ENCODE measurements around the gene ZFHX3. TPM values are rescaled to one million over a fixed set of nuclear protein-coding genes. Genes with fewer than 3 reads are reported as not detected.

Gene ZFHX3
- total RNA-seq, 3 donors from 2014 or later = 13.8 to 36.0 (median 15.5) TPM

GRCh38 chr16:72876221-72876620, 171.7 kb downstream of the ZFHX3 start:
- H3K36me3 ChIP-seq (ENCODE audit: low read depth) = no peaks in the 10 kb centered on the region
- DNase-seq = peak in 2 of 3 donors; percentile 40 to 43
- ATAC-seq = peak; percentile 38
- no peaks in the 10 kb centered on the region for H3K4me1 ChIP-seq (ENCODE audit: low read depth)
- no peak overlapping the region for H3K4me3 ChIP-seq
- H3K9me3 ChIP-seq = no peaks in the 10 kb centered on the region
- intact Hi-C loops (cut with DNase I, micrococcal nuclease) = no loop called here
- TF ChIP-seq CTCF (IDR thresholded peaks at IDR 0.05) = no peak

- no peak for TF ChIP-seq CTCF (IDR thresholded peaks at IDR 0.05)
- intact Hi-C loops (cut with DNase I, micrococcal nuclease) = no loop called here
- ATAC-seq = peak; percentile 76
- Histone ChIP-seq H3K36me3 (ENCODE audit: low read depth) (no peaks in the 10 kb centered on the region), H3K4me3 (no peak overlapping the region), H3K4me1 (ENCODE audit: low read depth) (no peaks in the 10 kb centered on the region), H3K9me3 (no peaks in the 10 kb centered on the region)
- no peak for DNase-seq
Measured at GRCh38 chr16:72875291-72876031, 172.5 kb downstream of the ZFHX3 start.

GRCh38 chr16:72873853-72874252, 174.1 kb downstream of the ZFHX3 start:
- DNase-seq (no peak), ATAC-seq (no peak)
- H3K36me3 ChIP-seq (ENCODE audit: low read depth) = no peaks in the 10 kb centered on the region
- H3K4me1 ChIP-seq (ENCODE audit: low read depth) = no peaks in the 10 kb centered on the region
- no peaks in the 10 kb centered on the region for H3K9me3 ChIP-seq
- no peak for TF ChIP-seq CTCF (IDR thresholded peaks at IDR 0.05)
- intact Hi-C loops (cut with DNase I, micrococcal nuclease) = no loop called here
- no peak overlapping the region for H3K4me3 ChIP-seq

- no peak for DNase-seq
- Histone ChIP-seq H3K4me1 (ENCODE audit: low read depth) (no peaks in the 10 kb centered on the region), H3K36me3 (ENCODE audit: low read depth) (no peaks in the 10 kb centered on the region), H3K4me3 (no peak overlapping the region), H3K9me3 (no peaks in the 10 kb centered on the region)
- intact Hi-C loops (cut with DNase I, micrococcal nuclease) = no loop called here
- TF ChIP-seq CTCF (IDR thresholded peaks at IDR 0.05) = no peak
- ATAC-seq = no peak
Measured at GRCh38 chr16:72873044-72873443, 174.9 kb downstream of the ZFHX3 start.

GRCh38 chr16:72865835-72866234, 182.1 kb downstream of the ZFHX3 start:
- intact Hi-C loops (cut with DNase I, micrococcal nuclease) = no loop called here
- no peaks in the 10 kb centered on the region for H3K9me3 ChIP-seq
- TF ChIP-seq CTCF (IDR thresholded peaks at IDR 0.05) = no peak
- ATAC-seq = no peak
- no peak for DNase-seq
- H3K36me3 ChIP-seq (ENCODE audit: low read depth) = no peaks in the 10 kb centered on the region
- no peak overlapping the region for H3K4me3 ChIP-seq
- H3K4me1 ChIP-seq (ENCODE audit: low read depth) = no peaks in the 10 kb centered on the region

Data from mucosa of descending colon (tissue), 3 donors.